SK-N-DZ (cell line): ENCODE data around the gene CNTN1. TPM values are rescaled to one million over a fixed set of nuclear protein-coding genes. Genes with fewer than 3 reads are reported as not detected.

Experiments used
- DNase-seq: peaks from one replicate; pipeline ENCODE4 v3.0.0-alpha.2; 2015; ENCODE audit warnings: low spot score
- polyA plus RNA-seq, 2 experiments: library from polyadenylated mRNA; depleted of rRNA; stranded (reverse); fragments of >200 nt; gene quantifications; 2 replicates each; pipeline ENCODE4 v1.2.3, GENCODE V29; 2014

Gene CNTN1
- 284 and 302 TPM in 2 replicates for polyA plus RNA-seq (2014; cell fraction: cytosol; rRNA removed)
- 98.1 and 114 TPM in 2 replicates for polyA plus RNA-seq (2014; cell fraction: nucleus; rRNA removed)

GRCh38 chr12:40691913-40692764 is at the start of gene CNTN1:
CNTN1 (plus strand) TSS chr12:40692439.
- peak; percentile 98 for DNase-seq

GRCh38 chr12:40643506-40643905 is 48.7 kb upstream of the CNTN1 start:
- no peak for DNase-seq

DNA sequence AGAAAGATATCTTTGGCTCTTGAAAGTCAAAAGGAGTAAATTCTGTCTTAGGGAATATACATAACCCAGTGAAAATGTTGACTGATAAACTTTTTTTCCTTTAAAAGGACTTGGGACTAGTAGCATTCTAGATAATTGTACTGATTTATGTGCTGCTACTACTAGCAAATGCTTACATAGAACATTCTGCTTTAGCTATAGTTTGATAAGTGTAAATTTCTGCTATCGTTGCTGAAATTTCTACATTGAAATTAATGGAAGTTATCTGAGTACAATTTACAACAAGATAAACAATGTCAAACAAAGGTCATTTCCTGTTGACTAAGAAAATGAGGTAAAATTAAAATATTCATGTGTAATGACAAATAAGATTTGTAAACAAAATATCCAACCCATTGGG is 48.3 kb upstream of the CNTN1 start:
- no peak for DNase-seq

DNA sequence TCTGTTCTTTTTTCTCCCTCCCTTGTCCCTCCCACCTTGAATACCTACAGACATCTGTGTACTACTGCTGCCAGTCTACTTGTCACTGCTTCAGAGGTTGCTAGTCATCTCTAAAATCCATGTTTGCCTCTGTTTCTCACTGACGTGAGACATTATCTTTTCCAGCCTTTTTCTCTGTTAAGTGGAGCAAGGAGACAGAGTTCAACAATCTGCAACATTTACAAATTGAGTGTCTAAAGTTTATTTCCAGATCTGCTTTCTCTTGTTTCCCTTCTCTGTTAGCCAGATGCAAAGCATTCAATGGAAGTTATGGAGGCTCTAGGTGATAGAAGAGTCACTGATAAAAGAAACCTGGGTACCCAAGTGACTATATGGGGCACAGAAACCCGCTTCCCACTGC is 47.5 kb upstream of the CNTN1 start:
- no peak for DNase-seq

DNA sequence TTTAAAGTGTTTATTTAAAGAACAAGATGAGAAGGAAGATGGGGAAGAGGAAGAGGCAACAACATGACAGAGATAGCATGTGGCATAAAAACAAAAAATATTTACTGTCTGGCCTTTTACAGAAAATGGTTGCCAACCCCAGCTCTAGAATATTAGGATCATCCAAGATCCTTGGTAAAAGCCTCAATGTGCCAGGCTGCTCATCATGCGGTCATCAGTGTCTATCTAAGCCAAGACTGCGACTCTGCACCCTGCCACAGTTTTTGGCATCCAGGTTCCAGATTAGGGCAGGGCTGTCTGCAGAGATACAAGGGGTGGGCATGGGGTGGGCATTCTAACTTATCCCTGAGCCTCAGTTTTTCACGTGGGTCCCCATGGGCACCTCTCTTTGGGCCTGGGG is 46.9 kb upstream of the CNTN1 start:
- no peak for DNase-seq

GRCh38 chr12:40646456-40646855 is 45.8 kb upstream of the CNTN1 start:
- DNase-seq, result no peak

DNA sequence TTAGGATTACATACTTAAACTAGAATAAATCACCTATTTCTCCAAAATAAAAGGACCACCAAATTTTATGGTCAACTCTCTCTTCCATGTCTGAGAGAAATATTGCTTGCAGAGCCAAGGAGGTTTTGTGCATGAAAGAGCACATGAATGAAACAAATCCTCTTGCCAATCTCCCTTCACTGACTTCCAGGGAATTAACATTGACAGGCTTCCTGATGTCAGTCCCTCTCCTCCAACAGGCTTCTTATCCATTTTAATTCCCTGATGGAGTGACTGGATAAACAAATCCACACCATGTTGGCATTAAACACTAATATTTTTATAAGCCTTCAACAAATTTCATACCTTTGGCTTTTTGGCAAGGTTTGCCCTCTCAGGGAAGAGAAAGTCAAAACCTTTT is 45.3 kb upstream of the CNTN1 start:
- DNase-seq, result peak; percentile 41

GRCh38 chr12:40647651-40648050 is 44.6 kb upstream of the CNTN1 start:
- DNase-seq, result peak; percentile 73

- peak; percentile 64 for DNase-seq
Observed at GRCh38 chr12:40648519-40648918, 43.7 kb upstream of the CNTN1 start.

DNA sequence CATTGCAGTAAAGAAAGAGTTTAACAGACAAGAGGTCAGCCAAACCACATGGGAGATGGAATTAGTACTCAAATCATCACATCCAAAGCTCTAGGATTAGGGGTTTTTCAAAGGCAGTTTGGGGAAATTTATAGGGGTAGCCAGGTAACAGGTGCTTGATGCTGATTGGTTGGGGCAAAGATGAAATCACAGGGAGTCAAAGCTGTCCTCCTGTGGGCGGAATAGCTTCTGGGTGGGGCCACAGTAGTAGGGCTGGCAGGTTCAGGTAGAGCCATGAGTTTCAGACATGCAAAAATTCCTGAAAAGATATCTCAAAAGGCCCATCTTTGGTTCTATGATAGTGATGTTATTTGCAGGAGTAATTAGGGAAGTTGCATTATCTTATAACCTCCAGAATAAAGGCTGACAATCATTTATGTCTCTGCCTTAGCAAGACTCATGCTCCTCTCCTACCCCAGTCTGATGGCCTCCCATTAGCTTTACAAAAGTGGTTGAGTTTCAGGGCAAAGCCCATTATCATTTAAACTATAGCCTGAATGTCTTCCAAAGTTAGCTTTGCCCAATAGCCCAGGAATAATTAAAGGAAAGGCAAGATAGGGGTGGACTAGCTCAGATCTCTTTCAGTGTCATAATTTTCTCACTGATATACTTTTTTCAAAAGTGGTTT is 42.1 kb upstream of the CNTN1 start:
- DNase-seq, result no peak

DNA sequence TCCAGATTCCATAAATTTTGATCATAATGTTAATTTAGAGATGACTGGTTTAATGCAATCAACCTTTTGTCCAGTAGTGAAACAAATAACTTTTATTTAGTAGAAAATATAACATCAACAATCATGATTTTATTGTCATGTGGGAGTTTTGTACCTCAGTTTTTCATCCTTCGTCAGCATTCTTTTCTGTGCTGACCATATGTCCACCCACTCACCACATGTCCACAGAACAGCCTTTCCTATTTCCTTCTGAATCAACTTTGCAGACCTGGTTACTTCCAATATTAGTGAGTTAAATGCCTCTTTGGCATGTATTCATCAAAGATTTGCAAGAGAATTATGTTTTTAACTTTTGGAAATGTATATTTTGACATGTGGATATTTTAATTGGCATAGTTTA is 36.8 kb upstream of the CNTN1 start:
- no peak for DNase-seq

GRCh38 chr12:40662366-40662765 is 29.9 kb upstream of the CNTN1 start:
- no peak for DNase-seq

- no peak for DNase-seq
Observed at GRCh38 chr12:40663781-40664180, 28.5 kb upstream of the CNTN1 start.

GRCh38 chr12:40668099-40668529 is 24.1 kb upstream of the CNTN1 start:
- DNase-seq, result no peak

GRCh38 chr12:40672741-40673271 is 19.4 kb upstream of the CNTN1 start:
- no peak for DNase-seq

GRCh38 chr12:40681148-40681547 is 11.1 kb upstream of the CNTN1 start:
- DNase-seq, result no peak

- peak; percentile 82 for DNase-seq
Observed at GRCh38 chr12:40684986-40685385, 7.3 kb upstream of the CNTN1 start.

- DNase-seq, result no peak
Observed at GRCh38 chr12:40688085-40688725, 4.0 kb upstream of the CNTN1 start.

DNA sequence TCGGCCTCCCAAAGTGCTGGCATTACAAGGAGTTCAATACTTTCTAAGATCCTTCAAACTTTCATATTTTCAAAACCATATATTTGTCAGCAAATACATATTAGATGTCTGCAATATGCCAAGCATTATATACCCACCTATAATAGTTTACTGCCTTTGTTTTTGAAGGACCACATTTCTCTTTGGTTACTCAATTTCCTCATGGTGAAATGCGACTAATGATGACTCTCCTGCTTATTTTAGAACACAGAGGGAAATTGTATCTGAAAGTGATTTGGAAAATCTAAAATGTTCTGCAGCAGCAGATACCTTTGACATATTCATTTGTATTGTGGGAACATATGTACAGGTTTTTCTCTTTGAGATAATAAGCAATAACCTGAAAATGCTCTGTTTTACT is 2.7 kb upstream of the CNTN1 start:
- no peak for DNase-seq

- DNase-seq, result peak; percentile 58
Observed at GRCh38 chr12:40692765-40693206, 547 bp downstream of the CNTN1 start.

DNA sequence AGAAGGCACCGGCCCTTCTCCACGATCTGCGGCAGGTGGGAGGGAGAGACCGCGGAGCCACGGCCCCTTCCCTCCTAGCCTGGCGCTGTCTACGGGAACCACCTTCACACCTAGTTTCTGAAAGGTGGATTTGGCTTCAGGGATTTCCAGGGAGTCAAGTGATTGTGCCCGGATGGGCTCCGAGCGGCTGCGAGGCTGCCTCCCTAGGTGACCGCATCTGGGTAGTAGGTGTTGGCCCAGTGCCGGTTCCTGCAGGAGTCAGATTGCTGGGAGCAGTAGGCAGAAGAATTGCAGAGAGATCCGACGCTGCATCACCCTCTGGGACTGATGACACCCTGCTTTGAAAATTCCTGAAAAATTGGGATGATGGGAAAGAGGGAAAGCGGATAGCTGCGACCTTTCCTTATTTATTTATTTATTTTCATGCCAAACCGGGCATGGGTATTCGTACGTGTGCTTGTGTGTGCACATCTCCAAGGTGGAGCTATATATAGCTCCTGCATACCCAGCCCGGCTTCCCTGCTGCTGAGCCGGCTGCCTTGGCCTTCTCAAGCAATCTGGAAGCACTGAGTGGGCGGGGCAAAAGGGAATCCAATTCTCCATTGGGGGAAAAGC is 1.1 kb downstream of the CNTN1 start:
- DNase-seq, result peak; percentile 91
